HG03439 (cell line): ENCODE data around the gene POLR3K.

Experiments used
- ATAC-seq: cut with Tn5 transposase; IDR thresholded peaks from one replicate; pipeline ENCODE4 v1.9.1; 2021; ENCODE audit warnings: mild to moderate bottlenecking, moderate library complexity; ENCODE audit not compliant: unreplicated experiment

POLR3K gene

DNA sequence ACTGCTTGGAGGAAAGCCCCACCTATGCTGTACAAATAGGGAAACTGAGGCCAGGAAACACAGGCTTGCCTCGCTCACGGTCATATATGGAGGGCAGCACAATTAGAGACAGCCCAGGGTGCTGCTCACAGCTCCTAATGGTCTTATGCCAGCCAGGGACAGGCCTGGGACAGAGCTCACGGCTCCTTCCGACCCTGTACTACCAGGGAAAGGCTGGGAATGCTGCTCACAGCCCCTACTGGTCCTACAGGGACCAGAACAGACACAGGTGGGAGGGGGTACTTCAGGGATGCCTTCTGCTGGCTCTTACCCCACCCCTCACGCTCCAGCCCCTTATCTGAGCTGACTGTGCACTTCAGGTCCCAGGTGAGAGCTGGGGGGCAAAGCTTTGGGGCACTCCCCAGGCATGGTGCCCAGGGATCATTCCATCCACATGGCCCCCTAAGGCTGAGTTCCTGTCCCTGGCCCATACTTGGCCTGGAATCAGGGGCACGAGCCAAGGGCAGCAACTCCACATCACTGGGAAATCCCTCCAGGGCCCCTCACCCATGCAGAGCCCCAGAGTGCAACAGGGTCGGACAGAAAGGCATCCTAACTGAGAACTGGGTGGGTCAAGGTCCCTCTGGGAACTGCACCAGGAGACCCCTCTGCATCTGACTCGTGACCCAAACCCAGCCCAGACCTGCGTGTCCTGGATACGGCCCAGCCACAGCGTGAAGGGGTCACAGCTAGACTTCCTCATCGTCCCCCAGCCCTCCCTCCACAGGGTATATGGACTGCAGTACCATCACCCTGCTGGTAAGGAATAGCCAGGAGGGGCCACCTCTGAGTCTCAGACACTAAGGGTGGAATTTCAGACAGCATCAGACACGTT is 13.1 kb upstream of the POLR3K start:
- ATAC-seq = no peak

DNA sequence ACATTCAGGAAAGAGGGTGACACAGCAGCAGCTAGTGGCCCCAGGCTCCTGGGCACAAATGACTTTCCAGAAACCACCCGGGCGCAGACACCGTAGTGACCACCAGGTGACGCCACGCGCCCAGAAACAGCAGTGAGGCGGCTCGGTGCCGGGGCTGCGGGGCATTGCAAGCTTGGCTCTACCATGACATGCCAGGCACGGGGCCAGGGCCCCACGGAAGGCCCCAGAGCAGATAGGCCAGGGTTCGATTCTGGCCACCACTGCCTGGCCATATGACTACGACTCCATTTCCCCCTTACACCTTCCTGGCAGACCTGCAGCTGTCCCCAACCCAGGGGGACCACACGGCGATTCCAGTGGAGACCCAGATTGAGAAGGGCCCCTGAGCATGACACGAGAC is 12.3 kb upstream of the POLR3K start:
- no peak for ATAC-seq

DNA sequence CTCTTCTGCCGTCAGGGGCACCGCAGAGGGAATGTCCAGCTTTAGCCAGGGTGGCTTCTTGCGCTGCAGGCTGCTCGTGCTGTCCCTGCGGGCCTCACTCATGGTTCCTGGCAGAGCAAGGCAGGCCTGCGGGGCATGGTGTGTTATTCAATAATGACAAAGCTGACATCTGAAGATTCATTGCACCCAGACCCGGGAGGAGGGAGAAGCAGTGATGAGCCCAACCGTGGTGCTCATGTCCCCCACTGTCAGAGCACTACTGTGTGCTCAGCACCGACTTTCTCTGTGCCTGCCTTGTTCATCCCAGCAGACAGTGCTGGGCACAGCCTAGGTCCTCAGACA is 11.5 kb upstream of the POLR3K start:
- ATAC-seq = no peak

DNA sequence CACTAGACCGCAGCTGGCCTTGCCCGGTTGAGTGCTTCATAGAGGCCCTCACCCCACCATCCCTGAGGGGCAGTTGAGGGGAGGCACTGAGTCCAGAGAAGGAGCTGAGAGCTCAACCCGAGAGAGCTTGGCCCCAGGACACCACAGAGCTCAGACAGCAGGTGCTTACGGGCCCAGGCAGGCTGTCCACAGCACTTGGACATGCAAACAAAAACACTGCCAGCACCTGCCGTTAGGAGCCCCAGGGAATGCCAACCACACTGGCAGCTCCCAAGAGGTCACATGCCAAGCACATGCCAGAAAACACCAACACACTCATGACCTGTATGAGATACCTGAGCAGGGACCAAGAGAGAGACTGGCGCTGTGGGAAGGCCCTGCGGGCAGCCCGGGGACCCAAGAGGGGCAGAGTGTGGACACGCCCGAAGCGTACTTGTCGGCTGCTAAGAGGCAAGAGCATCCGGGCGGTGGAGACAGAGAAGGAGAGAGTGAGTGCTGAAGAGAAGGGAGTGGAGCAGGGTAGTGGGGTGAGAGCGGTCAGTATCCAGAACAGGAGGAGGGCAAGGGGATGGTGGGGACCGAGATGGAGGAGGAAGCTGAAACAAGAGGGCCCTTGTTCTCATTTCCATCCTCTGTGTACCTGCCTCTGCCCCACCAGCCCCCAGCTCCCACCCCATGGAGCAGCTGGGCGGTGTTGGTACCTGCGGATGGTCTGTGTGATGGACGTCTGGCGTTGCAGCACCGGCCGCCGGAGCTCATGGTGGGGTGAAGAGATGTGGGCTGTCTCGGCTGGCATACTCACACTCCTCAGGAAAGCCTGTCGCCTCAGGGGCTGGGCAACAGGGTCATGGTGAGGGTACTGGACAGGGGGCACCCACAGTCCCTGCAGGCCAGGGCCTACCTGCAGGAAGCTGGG is 10.8 kb upstream of the POLR3K start:
- ATAC-seq = no peak

DNA sequence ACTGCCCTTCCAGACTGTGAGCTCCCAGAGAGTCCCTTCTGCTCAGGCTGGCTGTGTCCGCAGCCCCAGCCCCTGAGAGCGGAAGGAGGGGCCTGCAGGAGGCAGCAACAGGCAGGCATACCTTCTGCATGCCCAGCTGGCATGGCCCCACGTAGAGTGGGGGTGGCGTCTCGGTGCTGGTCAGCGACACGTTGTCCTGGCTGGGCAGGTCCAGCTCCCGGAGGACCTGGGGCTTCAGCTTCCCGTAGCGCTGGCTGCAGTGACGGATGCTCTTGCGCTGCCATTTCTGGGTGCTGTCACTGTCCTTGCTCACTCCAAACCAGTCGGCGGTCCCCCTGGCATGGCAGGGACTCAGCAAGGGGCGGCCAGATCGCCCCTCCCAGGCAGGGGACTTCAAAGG is 10.1 kb upstream of the POLR3K start:
- no peak for ATAC-seq

DNA sequence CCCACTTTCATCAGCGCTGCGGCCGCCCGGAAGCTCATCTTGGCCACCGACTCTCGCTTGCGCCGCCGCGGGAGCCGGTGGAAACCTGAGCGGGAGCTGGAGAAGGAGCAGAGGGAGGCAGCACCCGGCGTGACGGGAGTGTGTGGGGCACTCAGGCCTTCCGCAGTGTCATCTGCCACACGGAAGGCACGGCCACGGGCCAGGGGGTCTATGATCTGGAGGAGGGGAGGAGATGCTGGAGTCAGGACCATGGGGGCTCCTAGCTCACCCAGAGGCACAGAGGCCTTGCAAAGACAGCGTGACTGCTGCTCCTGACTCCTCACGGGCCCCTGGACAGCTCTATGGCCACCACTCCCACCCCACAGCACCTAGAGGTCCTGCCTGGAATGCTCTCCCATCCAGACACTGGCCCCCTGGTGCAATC is 9.6 kb upstream of the POLR3K start:
- no peak for ATAC-seq

DNA sequence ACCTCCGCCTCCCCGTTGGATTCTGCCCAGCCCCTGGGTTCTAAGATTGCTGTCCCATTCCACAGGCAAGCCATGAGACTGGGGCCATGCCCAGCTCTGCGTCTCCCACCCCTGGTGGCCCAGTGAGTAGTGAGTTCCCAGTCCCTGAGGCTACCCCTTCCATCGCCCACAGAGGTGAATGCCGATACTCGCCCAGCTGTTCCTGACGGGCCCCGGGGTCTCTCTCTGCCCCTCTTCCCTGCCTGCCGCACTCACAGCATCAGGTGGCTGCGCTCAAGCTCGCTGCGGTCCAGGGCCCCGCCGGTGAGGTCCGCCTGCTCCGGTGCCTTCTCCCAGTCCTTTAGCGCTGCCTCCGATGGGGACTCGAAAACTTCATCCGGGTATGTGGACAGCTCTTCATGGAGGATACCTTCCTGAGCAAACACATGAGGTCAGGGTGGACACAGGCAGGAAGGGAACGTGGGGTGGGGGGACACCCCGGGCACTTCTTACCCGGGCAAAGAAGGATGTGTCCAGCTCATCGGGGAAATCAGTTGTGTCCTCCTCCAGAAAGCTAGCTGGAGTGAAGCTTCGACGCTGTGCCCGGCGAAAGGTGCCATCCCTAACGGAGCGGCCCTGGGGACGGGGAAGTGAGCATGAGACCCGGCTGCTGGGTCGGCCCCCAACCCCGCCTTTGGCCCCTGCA is 9.0 kb upstream of the POLR3K start:
- no peak for ATAC-seq

DNA sequence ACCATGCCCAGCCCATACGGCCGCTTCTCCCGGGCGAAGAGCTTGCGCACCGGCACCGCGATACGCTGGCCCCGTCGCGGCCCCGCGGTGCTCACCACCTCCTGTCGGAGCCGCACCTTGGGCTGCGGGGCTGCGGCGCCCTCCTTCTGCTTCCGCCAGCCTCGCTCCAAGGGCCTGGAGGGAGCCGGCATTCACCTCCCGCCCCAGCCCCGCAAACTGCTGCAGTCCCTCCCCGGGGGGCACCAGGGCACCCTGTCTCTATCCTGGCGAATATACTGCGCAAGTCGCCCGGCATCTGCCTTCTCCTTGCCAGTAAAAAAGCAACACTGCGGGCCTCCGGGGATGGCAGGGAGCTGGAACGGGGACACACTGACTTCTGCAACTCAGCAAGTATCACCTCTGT is 8.5 kb upstream of the POLR3K start:
- no peak for ATAC-seq

DNA sequence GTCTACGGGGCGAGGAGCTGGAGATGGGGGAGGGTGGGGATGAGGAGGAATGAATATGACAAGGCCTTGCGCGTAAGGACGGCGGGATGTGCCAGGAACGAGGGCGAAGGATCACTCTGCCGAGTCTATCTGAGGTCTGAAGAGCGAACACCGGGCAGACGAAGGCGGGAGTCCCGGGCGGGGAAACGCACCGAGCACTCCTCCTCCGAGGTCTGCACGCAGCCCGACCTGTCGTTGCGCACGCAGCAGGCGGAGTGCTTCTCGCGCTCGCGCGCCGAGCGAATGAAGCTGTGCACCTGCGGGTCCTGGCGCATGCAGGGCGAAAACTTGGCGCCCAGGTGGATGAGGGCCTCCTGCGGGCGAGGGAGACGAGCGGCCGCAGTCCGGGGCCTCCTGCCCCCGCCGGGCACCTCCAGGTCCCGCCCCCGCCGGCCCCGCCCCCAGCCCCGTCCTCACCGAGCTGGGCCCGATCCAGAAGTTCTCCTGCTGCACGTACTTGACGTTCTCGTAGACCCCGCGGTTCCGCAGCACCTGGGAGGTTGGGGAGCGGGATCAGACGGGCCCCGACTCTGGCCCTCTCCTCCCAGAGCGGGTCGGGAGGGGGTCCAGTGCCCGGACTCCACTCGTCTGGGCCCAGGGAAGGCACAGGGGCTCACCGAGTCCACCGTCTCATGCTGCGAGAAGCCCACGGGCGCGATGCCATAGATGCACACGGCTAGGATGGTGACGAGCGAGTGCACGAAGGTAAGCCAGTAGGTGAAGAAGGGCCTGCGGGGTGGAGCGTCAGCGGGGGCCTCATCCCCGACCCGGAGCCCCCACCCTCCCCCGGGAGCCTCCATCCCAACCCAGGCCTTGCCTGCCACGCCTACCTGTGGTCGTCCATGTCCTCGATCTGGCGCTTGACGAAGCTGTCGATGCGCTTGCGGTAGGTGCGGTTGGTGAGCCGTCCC is 7.8 kb upstream of the POLR3K start:
- ATAC-seq = no peak

DNA sequence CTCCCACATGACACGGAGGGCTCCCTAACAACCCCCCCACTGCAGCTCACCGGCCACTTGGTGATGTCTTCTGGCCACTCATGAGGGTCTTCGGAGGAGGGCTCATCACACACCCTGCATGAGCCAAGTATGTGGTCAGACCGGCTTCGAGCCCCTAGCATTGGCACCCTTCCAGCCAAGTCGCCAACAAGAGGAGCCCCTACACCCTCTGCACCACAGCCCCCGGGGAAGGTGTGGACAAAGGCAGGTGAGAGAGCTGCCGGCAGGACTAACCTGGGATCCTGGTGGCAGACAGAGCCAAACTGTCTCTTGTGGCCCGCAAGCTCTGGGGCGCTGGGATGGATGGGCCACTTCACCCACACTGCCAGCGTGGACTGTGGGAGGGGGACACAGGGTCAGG is 6.8 kb upstream of the POLR3K start:
- ATAC-seq = no peak

DNA sequence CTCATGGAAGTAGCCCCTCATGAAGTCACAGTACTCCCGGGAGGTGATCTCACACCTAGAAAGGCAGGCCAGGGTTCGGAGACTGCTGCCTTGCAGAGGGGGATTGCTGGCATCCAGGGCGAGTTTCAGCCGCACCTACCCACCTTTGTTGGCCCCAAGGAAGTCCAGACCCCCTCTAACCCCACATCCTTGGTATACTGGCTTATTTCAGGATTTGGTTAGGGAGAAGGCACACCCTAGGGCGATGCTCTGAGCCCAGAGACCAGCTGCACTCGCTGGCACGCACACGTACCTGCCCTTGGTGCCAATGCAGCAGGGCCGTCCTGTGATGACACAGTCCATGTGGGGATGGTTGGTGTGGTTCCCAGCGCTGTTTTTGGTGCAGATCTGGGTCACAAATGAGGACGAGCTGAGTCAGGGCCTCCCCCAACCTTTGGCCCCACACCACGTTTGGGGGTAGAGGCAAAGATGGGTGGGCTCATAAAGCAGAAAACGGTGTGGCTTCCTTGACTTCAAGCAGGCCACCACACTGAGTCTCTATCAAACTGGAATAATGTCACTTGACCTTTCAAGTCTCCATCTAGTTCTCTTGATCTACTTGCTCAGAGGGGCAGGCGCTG is 6.1 kb upstream of the POLR3K start:
- no peak for ATAC-seq

DNA sequence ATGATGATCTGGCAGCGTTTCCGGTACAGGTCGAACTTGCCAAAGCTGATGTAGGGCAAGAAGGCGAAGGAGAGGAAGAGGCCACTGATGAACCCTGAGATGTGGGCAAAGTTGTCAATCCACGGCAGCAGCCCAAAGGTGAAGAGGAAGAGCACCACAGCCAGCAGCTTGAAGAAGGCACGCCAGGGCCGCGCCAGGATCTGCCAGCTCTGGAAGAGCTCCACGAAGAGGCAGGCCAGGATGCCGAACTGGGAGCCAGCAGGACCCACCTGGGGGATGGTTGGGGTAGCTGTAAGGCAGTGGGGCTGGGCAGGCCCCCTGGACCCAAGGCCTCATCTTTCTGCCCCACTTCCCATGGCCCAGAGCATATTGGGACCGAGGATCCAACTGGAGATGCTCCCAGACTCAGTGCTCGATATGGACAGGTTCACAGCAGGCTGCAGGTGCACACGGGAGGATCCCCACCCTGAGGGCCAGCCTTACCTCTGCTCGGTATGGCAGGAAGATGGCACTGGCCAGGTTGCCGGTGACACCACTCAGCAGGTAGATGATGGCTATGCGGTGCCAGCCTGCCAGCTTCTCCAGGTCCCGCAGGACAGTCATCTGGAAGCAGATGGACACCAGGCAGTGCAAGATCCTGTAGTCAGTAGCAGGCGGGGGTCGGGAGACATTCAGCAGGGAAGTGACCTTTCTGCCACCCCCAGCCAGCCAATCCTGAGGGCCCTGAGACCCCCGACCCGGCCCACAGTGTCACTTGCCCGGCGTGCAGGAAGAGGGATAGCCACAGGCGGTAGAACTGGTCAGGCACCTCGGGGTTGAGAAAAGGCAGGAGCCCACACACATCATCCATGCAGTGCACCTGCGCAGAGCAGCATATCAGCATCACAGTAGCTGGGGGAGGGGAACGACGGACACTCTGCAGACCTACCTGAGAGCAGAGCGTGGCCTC is 5.4 kb upstream of the POLR3K start:
- no peak for ATAC-seq

DNA sequence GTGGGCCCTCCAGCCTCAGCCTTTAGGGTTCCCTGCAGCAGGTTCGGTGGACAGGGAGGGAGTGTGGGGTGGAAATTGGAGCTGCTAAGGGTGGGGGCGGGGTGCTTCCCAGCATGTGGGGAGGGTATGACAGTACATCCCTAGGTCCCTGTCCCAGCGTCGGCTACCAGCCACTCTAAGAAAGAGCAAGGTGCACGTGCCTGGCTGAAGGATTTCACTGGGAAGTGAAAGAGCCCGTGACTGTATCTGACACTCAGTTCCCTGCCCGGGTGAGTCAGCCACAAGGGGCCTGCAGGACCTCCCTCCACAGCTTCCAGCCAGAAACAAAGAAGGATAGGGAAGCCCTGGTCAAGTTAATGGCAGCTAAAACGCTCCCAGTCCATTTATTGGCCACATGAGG is 4.3 kb upstream of the POLR3K start:
- ATAC-seq = no peak

DNA sequence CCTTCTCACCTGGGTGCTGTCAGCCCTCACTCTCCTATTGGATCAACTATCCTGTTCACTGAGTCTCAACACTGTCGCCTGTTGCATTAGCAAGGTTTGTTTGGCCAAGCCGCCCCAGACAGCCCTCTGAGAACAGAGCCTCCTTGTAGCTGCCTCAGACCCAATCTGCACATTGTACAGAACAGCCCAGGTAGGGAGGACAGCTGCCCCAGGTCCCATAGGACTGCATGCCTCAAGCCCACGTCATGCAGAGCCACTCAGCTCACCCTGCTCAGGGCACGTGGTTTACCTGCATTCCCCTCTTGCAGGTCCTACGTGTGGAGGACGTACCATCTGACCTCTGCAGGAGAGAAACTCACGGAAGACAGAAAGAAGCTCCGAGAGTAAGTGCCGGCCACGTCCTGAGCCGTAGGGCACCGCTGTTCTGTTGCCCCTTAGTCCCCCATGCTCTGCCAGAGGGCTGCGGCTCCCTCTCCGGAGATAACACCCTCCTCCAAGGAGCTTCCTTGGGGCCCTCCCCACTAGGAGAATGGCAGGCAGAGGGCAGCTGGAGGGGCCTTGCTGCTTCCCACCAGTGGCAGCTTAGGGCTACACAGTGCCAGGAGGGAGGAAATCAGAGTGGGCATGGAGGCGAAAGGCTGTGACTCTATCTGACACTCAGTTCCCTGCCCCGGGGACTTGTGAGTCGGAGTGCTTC is 3.0 kb upstream of the POLR3K start:
- no peak for ATAC-seq

DNA sequence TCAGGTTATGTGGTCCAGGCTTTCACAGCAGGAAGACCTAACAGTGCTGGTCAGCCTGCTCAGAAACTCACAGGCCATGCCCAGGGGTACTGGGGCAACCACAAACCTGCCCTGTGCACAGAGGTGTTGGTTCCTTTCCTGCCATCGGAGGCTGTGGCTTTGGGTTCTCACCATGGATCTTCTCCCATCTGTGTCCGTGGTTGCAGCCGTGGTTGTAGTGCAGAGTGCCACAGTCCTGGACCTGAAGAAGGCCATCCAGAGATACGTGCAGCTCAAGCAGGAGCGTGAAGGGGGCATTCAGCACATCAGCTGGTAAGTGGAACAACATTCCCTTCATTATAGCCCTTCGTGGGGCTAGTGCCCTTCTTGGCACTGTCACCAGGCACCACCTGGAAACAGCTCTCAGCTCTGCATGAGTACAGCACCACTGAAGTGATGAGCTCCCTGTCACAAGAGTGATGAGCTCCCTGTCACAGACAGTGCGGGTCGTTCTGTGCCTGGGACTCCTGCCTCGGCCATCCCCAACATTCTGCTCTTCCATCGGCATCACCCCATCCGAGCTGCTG is 2.2 kb upstream of the POLR3K start:
- ATAC-seq = no peak

DNA sequence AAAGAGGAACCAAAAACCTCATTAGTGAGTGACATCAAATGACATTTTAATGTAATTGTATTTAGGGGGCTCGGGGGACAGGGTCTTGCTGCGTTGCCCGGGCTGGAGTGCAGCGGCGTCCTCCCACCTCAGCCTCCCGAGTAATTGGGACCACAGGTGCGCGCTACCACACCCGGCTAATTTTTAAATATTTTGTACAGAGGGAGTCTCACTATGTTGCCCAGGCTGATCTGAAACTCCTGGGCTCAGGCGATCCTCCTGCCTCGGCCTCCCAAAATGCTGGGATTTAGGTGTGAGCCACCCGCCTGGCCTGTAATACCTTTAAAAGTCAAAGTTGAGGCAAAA is 801 bp upstream of the POLR3K start:
- ATAC-seq = no peak

DNA sequence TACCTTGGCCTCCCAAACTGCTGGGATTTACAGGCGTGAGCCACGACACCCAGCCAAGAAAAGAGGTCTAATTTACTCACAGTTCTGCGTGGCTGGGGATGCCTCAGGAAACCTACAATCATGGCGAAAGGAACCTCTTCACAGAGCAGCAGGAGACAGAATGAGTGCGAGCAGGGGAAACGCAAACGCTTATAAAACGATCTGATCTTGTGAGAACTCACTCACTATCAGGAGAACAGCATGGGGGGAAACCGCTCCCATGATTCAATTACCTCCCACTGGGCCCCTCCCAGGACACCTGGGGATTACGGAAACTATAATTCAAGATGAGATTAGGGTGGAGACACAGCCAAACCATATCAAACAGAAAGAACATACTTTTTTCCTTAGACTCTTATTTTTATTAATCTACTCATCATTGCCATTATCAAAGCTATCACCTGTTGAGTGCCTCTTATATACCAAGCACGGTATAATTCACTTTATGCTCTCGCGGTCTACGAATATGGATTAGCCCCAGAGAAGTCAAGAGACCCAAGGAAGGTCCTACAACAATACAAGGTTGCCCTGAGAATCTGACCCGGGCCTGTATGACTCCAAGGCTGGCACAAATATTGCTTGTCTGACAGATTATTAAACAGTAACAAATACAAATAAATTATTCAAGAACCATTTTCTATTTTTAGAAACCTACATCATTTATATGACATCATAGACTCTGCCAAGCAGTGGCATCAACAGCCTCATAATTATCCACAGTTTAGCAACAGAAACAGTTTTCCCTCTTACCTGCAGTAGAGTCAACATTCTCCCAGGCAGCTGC is 2.4 kb downstream of the POLR3K start:
- ATAC-seq = no peak
